HepG2 (cell line): Measurements from ENCODE around the gene JADE3. TPM values are rescaled to one million over a fixed set of nuclear protein-coding genes. Genes with fewer than 3 reads are reported as not detected.
A peak's percentile ranks its signal among the peaks of the same experiment; 100 is the strongest.

ENCODE experiments used
- GABPB1 ChIP-seq: IDR thresholded peaks from 2 replicates; pipeline ENCODE4 v1.6.1; 2016; ENCODE audit warnings: mild to moderate bottlenecking, missing genetic modification reagents, moderate library complexity, missing compliant biosample characterization
- MAF1 ChIP-seq: sonication (generic); formaldehyde crosslinking; IDR thresholded peaks from 2 replicates; pipeline ENCODE4 v1.5.0; 2020; ENCODE audit warnings: missing genetic modification reagents, borderline replicate concordance
- MED8 ChIP-seq: sonication (generic); formaldehyde crosslinking; IDR thresholded peaks from 2 replicates; pipeline ENCODE4 v1.8.1; 2023; ENCODE audit warnings: mild to moderate bottlenecking, missing genetic modification reagents; ENCODE audit not compliant: insufficient replicate concordance
- MIER3 ChIP-seq: IDR thresholded peaks from 2 replicates; pipeline ENCODE4 v1.6.1; 2016; ENCODE audit warnings: missing compliant biosample characterization, borderline replicate concordance
- RAD21 ChIP-seq: fragments of 450-650 bp; formaldehyde crosslinking; IDR thresholded peaks from 2 replicates; pipeline ENCODE4 v1.5.0; 2020; ENCODE audit warnings: mild to moderate bottlenecking
- SRSF1 ChIP-seq: fragments of 200-400 bp; formaldehyde crosslinking; optimal IDR thresholded peaks from 2 replicates; pipeline ENCODE3; 2017; ENCODE audit warnings: mild to moderate bottlenecking, low read depth, low read length, moderate library complexity
- STAT5B ChIP-seq: sonication (generic); formaldehyde crosslinking; IDR thresholded peaks from 2 replicates; pipeline ENCODE4 v1.4.0; 2020; ENCODE audit warnings: missing genetic modification reagents
- TEF ChIP-seq: sonication (generic); formaldehyde crosslinking; IDR thresholded peaks from 2 replicates; pipeline ENCODE4 v1.5.0; 2020; ENCODE audit warnings: missing genetic modification reagents
- ZBTB37 ChIP-seq: sonication (generic); formaldehyde crosslinking; IDR thresholded peaks from 2 replicates; pipeline ENCODE4 v1.4.0; 2020; ENCODE audit warnings: mild to moderate bottlenecking, missing genetic modification reagents
- ZNF10 ChIP-seq: sonication (generic); formaldehyde crosslinking; IDR thresholded peaks from 2 replicates; pipeline ENCODE4 v1.4.0; 2020; ENCODE audit warnings: mild to moderate bottlenecking, low read depth, missing genetic modification reagents, borderline replicate concordance
- ZNF407 ChIP-seq: sonication (generic); formaldehyde crosslinking; IDR thresholded peaks from one replicate; pipeline ENCODE4 v1.5.1; 2020; ENCODE audit warnings: mild to moderate bottlenecking, missing genetic modification reagents; ENCODE audit errors: not compliant biosample characterization
- ZNF546 ChIP-seq: sonication (generic); formaldehyde crosslinking; conservative IDR thresholded peaks from 2 replicates; pipeline ENCODE4 v1.8.1; 2023; ENCODE audit warnings: mild to moderate bottlenecking, missing genetic modification reagents
- ZNF7 ChIP-seq: IDR thresholded peaks from 2 replicates; pipeline ENCODE4 v1.6.1; 2016; ENCODE audit warnings: missing biosample characterization, missing genetic modification reagents
- ZNF891 ChIP-seq: sonication (generic); formaldehyde crosslinking; IDR thresholded peaks from 2 replicates; pipeline ENCODE4 v1.5.0; 2020; ENCODE audit warnings: mild to moderate bottlenecking, missing genetic modification reagents
- ZSCAN25 ChIP-seq: sonication (generic); formaldehyde crosslinking; IDR thresholded peaks from 2 replicates; pipeline ENCODE4 v1.8.0; 2022; ENCODE audit warnings: mild to moderate bottlenecking, missing genetic modification reagents
- ZUFSP ChIP-seq: sonication (generic); formaldehyde crosslinking; IDR thresholded peaks from 2 replicates; pipeline ENCODE4 v1.9.0; 2021; ENCODE audit warnings: missing genetic modification reagents, mild to moderate bottlenecking, borderline replicate concordance
- polyA plus RNA-seq, 8 experiments: library from polyadenylated mRNA; depleted of rRNA in 3 of 8; stranded (reverse) in 7 of 8; unstranded in 1 of 8; fragments of >200 nt; fragmentation: Illumina TruSeq in 4 of 8; extraction: Trizol in 4 of 8; gene quantifications; 2 replicates each; pipeline versions ENCODE4 v1.2.1 to v1.2.3, GENCODE V29; 2011 to 2016; ENCODE audit warnings: low read depth in 4 of 8, missing spikeins in 1 of 8, mixed read lengths in 1 of 8; ENCODE audit not compliant: insufficient read depth in 1 of 8
- total RNA-seq, 5 experiments: library from RNA; depleted of rRNA; stranded (reverse); fragments of >200 nt; fragmentation: Illumina TruSeq; extraction: Trizol; gene quantifications; 2 replicates each; pipeline ENCODE4 v1.2.3, GENCODE V29; 2016; ENCODE audit warnings: low read depth in 1 of 5

JADE3 gene
- total and polyA plus RNA-seq, 2 of the 13 experiments (the other 11 are each of a cell fraction or from before 2014, with no cell fraction given) = 7.7 to 7.8 TPM

- no peak for TF ChIP-seq ZNF407 (CRISPR knock-in tag)
- no peak for TF ChIP-seq ZNF546 (CRISPR knock-in tag)
- TF ChIP-seq ZSCAN25 (CRISPR knock-in tag) = no peak
- TF ChIP-seq ZUFSP (CRISPR knock-in tag) = no peak
- peak; percentile 73 for TF ChIP-seq RAD21 (CRISPR knock-in tag)
- no peak for TF ChIP-seq MAF1 (CRISPR knock-in tag)
- TF ChIP-seq ZNF10 (CRISPR knock-in tag) = no peak
- TF ChIP-seq ZNF7 (CRISPR knock-in tag) = no peak
- TF ChIP-seq TEF = no peak
- peak; percentile 50; the same call in 1 of the 2 replicates for TF ChIP-seq GABPB1 (CRISPR knock-in tag)
- TF ChIP-seq ZBTB37 = no peak
- TF ChIP-seq ZNF891 (CRISPR knock-in tag) = no peak
- no peak for TF ChIP-seq MED8 (CRISPR knock-in tag)
- TF ChIP-seq SRSF1 = no peak
- no peak for TF ChIP-seq MIER3
- TF ChIP-seq STAT5B (CRISPR knock-in tag) = no peak
Observed at GRCh38 chrX:46912603-46913491, 626 bp downstream of the JADE3 start (continued).
